Neuronal stem cell (in vitro differentiated cells): Measurements from ENCODE around the gene C21orf58.

ENCODE experiments used
- DNase-seq: peaks from one replicate; pipeline ENCODE4 v3.0.0-alpha.2; 2013; ENCODE audit warnings: low spot score
- H2AFZ ChIP-seq: one replicate; pipeline ENCODE4 v1.6.1; 2013; ENCODE audit warnings: mild to moderate bottlenecking, low read length, inconsistent platforms
- H2AK5ac ChIP-seq: 2 replicates; pipeline ENCODE4 v1.6.1; 2013; ENCODE audit warnings: low read depth, mild to moderate bottlenecking, inconsistent platforms, low read length, moderate library complexity, mixed read lengths
- H2BK120ac ChIP-seq: 2 replicates; pipeline ENCODE4 v1.6.1; 2013; ENCODE audit warnings: low read depth, mild to moderate bottlenecking, inconsistent platforms, low read length, moderate library complexity, mixed read lengths
- H2BK12ac ChIP-seq: one replicate; pipeline ENCODE4 v1.6.1; 2013; ENCODE audit warnings: low read length, inconsistent platforms
- H2BK15ac ChIP-seq: 2 replicates; pipeline ENCODE4 v1.6.1; 2013; ENCODE audit warnings: mild to moderate bottlenecking, low read length, inconsistent platforms, mixed read lengths
- H2BK5ac ChIP-seq: one replicate; pipeline ENCODE4 v1.6.1; 2013; ENCODE audit warnings: inconsistent platforms, mild to moderate bottlenecking, low read length, moderate library complexity
- H3K14ac ChIP-seq: one replicate; pipeline ENCODE4 v1.6.1; 2013; ENCODE audit warnings: low read length, inconsistent platforms
- H3K18ac ChIP-seq: 2 replicates; pipeline ENCODE4 v1.6.1; 2013; ENCODE audit warnings: low read length, inconsistent platforms
- H3K23ac ChIP-seq: 2 replicates; pipeline ENCODE4 v1.6.1; 2013; ENCODE audit warnings: low read depth, mild to moderate bottlenecking, mixed read lengths, low read length, inconsistent platforms; ENCODE audit not compliant: poor library complexity
- H3K27ac ChIP-seq: replicated peaks from 3 replicates; pipeline ENCODE4 v1.5.1; 2013; ENCODE audit warnings: low read length, inconsistent platforms
- H3K27me3 ChIP-seq, 3 experiments: 2 replicates each; pipeline ENCODE4 v1.6.1; 2013; ENCODE audit warnings: low read length in 3 of 3, mild to moderate bottlenecking in 2 of 3, inconsistent platforms in 1 of 3, low read depth in 1 of 3, mixed read lengths in 1 of 3, moderate library complexity in 1 of 3; ENCODE audit not compliant: control insufficient read depth in 3 of 3, insufficient read depth in 3 of 3
- H3K36me3 ChIP-seq, 2 donors: replicated peaks in 1 of 2; 2 replicates each; pipeline ENCODE4 v1.6.1; 2013; ENCODE audit warnings: low read length in 2 of 2; ENCODE audit not compliant: control insufficient read depth in 2 of 2, insufficient read depth in 2 of 2
- H3K4ac ChIP-seq: 2 replicates; pipeline ENCODE4 v1.6.1; 2013; ENCODE audit warnings: inconsistent platforms, mild to moderate bottlenecking, low read length, moderate library complexity
- H3K4me1 ChIP-seq, 2 donors: 1 replicate in 1 of 2; 2 replicates in 1 of 2; pipeline ENCODE4 v1.6.1; 2013; ENCODE audit warnings: low read length in 2 of 2, low read depth in 1 of 2; ENCODE audit not compliant: control insufficient read depth in 2 of 2, insufficient read depth in 1 of 2
- H3K4me2 ChIP-seq: one replicate; pipeline ENCODE4 v1.6.1; 2013; ENCODE audit warnings: mild to moderate bottlenecking, low read length, inconsistent platforms; ENCODE audit not compliant: insufficient read depth, poor library complexity, severe bottlenecking
- H3K4me3 ChIP-seq, 2 donors: 2 replicates each; pipeline ENCODE4 v1.5.1; 2013; ENCODE audit warnings: low read length in 2 of 2, mild to moderate bottlenecking in 2 of 2, inconsistent platforms in 1 of 2, moderate library complexity in 1 of 2
- H3K79me1 ChIP-seq: one replicate; pipeline ENCODE4 v1.6.1; 2013; ENCODE audit warnings: low read depth, mild to moderate bottlenecking, inconsistent platforms, low read length, moderate library complexity
- H3K9ac ChIP-seq: one replicate; pipeline ENCODE4 v1.6.1; 2013; ENCODE audit warnings: mild to moderate bottlenecking, low read depth, low read length, inconsistent platforms; ENCODE audit not compliant: poor library complexity
- H3K9me3 ChIP-seq, 2 donors: replicated peaks in 1 of 2; 2 replicates each; pipeline versions ENCODE3 to v1.6.1; 2013; ENCODE audit warnings: low read length in 2 of 2, mild to moderate bottlenecking in 2 of 2, inconsistent platforms in 1 of 2, low read depth in 1 of 2, mixed read lengths in 1 of 2, moderate library complexity in 1 of 2; ENCODE audit not compliant: control insufficient read depth in 2 of 2, insufficient read depth in 1 of 2
- H4K8ac ChIP-seq: one replicate; pipeline ENCODE4 v1.6.1; 2013; ENCODE audit warnings: low read depth, mild to moderate bottlenecking, inconsistent platforms, low read length, moderate library complexity
- H4K91ac ChIP-seq: one replicate; pipeline ENCODE4 v1.6.1; 2013; ENCODE audit warnings: low read length, low read depth, mild to moderate bottlenecking, inconsistent platforms; ENCODE audit not compliant: poor library complexity
- WGBS, 2 donors: extraction: QIAGEN DNeasy Blood & Tissue Kit; methylation state at CpG; one replicate each; pipeline ENCODE4 v1.1.7; 2013; ENCODE audit warnings: missing lambda C conversion rate in 2 of 2, mixed read lengths in 1 of 2; ENCODE audit not compliant: insufficient read length in 2 of 2, insufficient replicate concordance in 1 of 2; ENCODE audit errors: extremely low coverage in 2 of 2; 5-methylcytosine and 5-hydroxymethylcytosine counted together

Gene C21orf58

DNA sequence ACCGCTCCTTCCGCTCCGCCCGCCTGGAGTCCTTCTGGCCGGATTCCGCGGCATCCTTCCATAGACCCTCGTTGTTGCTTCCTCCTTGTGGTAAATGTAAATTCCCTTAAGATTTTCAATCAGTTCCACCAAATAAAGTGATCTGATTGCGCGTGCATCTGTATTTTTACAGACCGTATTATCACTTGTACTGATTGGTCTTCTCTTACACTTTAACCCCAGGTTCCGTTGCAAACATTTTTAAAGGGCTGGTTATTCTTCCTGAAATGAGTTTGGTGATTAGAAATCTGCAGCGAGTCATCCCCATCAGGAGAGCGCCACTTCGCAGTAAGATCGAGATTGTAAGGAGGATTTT, 37.0 kb downstream of the C21orf58 start:
- peaks cover 6 to 19% of the 10 kb centered on the region in 2 donors for H3K9me3 ChIP-seq
- peak overlapping the region; percentile 87 to 91 for H3K4me3 ChIP-seq
- H3K23ac ChIP-seq = peak overlapping the region; percentile 99
- H2BK15ac ChIP-seq = no peak overlapping the region
- DNase-seq = no peak
- H3K4me2 ChIP-seq = peak overlapping the region; percentile 46
- no peak overlapping the region for H2BK12ac ChIP-seq
- H2BK120ac ChIP-seq = no peak overlapping the region
- no peak overlapping the region for H3K14ac ChIP-seq
- H3K18ac ChIP-seq = no peak overlapping the region
- no peak overlapping the region for H4K91ac ChIP-seq
- peak overlapping the region; percentile 93 for H2AFZ ChIP-seq
- no peak overlapping the region for H3K9ac ChIP-seq
- peaks cover 20 to 52% of the 10 kb centered on the region in 2 donors for H3K36me3 ChIP-seq
- WGBS, 2 donors = no CpG with 5 or more reads among the region's 16 CpGs
- peaks cover 3 to 5% of the 10 kb centered on the region in 2 donors for H3K4me1 ChIP-seq
- H3K4ac ChIP-seq = no peak overlapping the region
- no peak overlapping the region for H4K8ac ChIP-seq
- peak overlapping the region; percentile 96 for H3K27ac ChIP-seq
- peaks cover 6% of the 10 kb centered on the region for H3K79me1 ChIP-seq
- no peak overlapping the region for H2BK5ac ChIP-seq
- no peak overlapping the region for H2AK5ac ChIP-seq
- peaks cover 0 to 2% (median 0%) of the 10 kb centered on the region in 3 experiments for H3K27me3 ChIP-seq

DNA sequence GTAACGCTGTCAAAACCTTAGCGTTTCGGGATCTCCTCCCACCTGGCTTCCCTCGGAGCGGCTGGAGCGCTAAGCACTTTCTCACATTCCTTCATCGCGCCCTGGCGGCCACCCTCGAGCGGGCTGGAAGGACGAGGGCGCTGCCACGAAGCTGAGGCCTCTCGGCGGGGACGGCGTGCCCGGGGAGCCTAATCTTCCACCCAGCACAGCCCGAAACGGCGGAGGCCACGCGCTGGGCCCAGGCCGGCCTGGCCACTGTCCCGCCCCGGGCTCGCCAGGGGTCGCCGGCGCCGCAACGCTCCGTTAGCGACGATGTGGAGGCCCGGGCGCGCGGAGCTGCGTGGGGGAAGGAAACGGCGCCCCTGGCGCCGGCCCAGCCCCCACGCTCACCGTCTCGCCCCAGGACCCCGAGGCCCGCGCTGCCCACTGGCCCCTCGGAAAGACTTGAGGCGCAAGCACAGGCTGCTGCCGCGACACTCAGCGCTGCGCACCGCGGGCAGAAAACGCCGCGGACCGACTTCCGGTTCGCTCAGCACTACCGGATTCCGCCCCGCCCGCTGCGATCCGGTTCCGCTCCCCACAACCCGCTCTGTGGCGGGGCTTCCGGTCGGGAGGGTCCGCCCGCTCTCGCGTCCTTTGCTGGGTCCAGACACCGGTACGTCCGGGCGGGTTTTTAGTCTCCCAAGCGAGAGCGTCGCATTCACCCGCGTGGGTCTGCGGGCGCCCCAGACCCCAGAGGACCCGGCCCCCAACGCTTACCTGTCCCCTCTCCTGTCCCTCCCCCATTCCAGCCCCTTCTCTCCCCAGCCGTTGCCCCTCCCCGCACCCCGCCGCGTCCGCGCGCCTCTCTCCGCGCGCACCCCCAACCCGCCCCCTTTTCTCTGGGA, 37.7 kb downstream of the C21orf58 start, which contains the start of gene YBEY:
Gene YBEY, plus strand, starts transcription at position 582 of the 887 bp plus-strand sequence. CDS start 572 bp downstream, outside the sequence.
- peak within 1 kb of the TSS; percentile 75 for H2AK5ac ChIP-seq
- H3K4me1 ChIP-seq = peaks cover 3 to 5% of the 10 kb centered on the region in 2 donors
- peak within 1 kb of the TSS; percentile 96 for H3K27ac ChIP-seq
- peak within 1 kb of the TSS; percentile 97 for H3K18ac ChIP-seq
- peaks cover 6% of the 10 kb centered on the region for H3K79me1 ChIP-seq
- peaks cover 0 to 2% (median 0%) of the 10 kb centered on the region in 3 experiments for H3K27me3 ChIP-seq
- peak within 1 kb of the TSS; percentile 93 for H2AFZ ChIP-seq
- peak within 1 kb of the TSS; percentile 84 for H3K4ac ChIP-seq
- peak within 1 kb of the TSS; percentile 87 to 91 for H3K4me3 ChIP-seq
- peak within 1 kb of the TSS; percentile 90 for H2BK5ac ChIP-seq
- H3K9me3 ChIP-seq = peaks cover 6 to 15% of the 10 kb centered on the region in 2 donors
- H2BK12ac ChIP-seq = no peak within 1 kb of the TSS
- H4K91ac ChIP-seq = no peak within 1 kb of the TSS
- H3K14ac ChIP-seq = peak within 1 kb of the TSS; percentile 94
- peak within 1 kb of the TSS; percentile 92 for H4K8ac ChIP-seq
- DNase-seq = peak; percentile 87
- peak within 1 kb of the TSS; percentile 49 for H3K4me2 ChIP-seq
- H3K23ac ChIP-seq = peak within 1 kb of the TSS; percentile 99
- no peak within 1 kb of the TSS for H2BK120ac ChIP-seq
- H3K36me3 ChIP-seq = peaks cover 17 to 52% of the 10 kb centered on the region in 2 donors
- H2BK15ac ChIP-seq = no peak within 1 kb of the TSS
- H3K9ac ChIP-seq = peak within 1 kb of the TSS; percentile 100
- no CpG with 5 or more reads among the region's 105 CpGs for WGBS, 2 donors

DNA sequence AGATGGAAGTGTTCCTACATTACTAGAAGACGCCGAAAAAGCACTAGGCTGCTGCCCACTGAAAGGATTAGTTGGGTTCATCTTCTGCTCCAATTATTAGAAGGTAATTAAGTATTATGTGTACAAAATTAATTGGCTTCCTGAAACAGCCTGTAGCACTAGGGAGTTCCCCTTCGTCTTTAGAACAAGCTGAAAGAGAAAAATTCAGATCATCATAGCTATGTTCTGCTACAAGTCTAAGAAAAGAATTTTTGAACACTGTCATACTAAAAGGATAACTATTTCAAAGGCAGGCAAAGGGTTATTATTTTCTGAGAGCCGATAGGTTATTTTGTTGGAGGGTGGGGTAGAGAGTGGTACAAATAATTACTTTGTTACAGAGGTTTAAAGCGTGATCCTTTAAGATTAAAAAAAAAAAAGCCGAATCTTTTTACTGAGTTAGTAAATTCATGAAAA, 38.4 kb downstream of the C21orf58 start, which contains the start of gene MCM3AP:
Gene MCM3AP, minus strand, starts transcription at position 406 of the 456 bp plus-strand sequence. Its CDS starts 325 bp downstream, at position 81.
- Histone ChIP-seq H3K36me3 (peaks cover 20 to 59% of the 10 kb centered on the region in 2 donors), H3K27me3 (peaks cover 0 to 2% (median 0%) of the 10 kb centered on the region in 3 experiments), H3K4me3 (peak within 1 kb of the TSS; percentile 87 to 91), H2AK5ac (peak within 1 kb of the TSS; percentile 75), H2BK15ac (no peak within 1 kb of the TSS), H3K14ac (peak within 1 kb of the TSS; percentile 94), H2BK120ac (no peak within 1 kb of the TSS), H4K91ac (no peak within 1 kb of the TSS), H3K4me1 (peaks cover 3 to 5% of the 10 kb centered on the region in 2 donors), H2BK12ac (no peak within 1 kb of the TSS), H3K27ac (peak within 1 kb of the TSS; percentile 96), H3K79me1 (peaks cover 6% of the 10 kb centered on the region), H4K8ac (peak within 1 kb of the TSS; percentile 92), H2AFZ (peak within 1 kb of the TSS; percentile 93), H3K9ac (peak within 1 kb of the TSS; percentile 100), H3K9me3 (peaks cover 6 to 15% of the 10 kb centered on the region in 2 donors), H3K18ac (peak within 1 kb of the TSS; percentile 97), H2BK5ac (peak within 1 kb of the TSS; percentile 90), H3K4ac (peak within 1 kb of the TSS; percentile 84), H3K4me2 (peak within 1 kb of the TSS; percentile 49), H3K23ac (peak within 1 kb of the TSS; percentile 99)
- DNase-seq = no peak
- WGBS, 2 donors = no CpG with 5 or more reads among the region's 6 CpGs

DNA sequence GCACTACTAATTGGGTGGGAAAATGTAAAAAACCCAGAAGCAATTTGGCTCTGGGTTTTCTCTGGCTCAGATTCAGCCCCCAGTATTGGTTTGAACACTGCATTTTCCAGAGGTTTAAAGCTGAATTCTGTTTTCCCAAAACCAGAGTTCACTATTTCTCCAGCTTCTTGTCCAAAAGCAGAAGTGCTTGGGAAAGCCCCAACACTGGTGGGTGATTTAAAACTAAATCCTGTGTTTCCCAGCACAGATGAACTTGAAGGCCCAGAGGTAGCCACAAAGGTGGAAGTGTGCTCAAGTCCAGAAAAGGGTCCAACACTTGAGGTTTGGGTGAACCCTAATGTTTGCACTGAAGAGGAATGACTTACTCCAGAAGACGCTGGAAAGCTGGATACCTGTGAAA, 38.9 kb downstream of the C21orf58 start:
- Histone ChIP-seq H3K4ac (no peak overlapping the region), H3K27ac (no peak overlapping the region)
- whole genome bisulfite sequencing, 2 donors = no CpG with 5 or more reads among the region's 1 CpG

More for the DNA sequence above, 38.9 kb downstream of the C21orf58 start:
- Histone ChIP-seq H4K8ac (no peak overlapping the region), H2BK12ac (no peak overlapping the region), H3K9ac (no peak overlapping the region), H2BK120ac (no peak overlapping the region), H3K14ac (no peak overlapping the region), H3K79me1 (peaks cover 6% of the 10 kb centered on the region), H2BK15ac (no peak overlapping the region), H3K4me1 (peaks cover 3 to 5% of the 10 kb centered on the region in 2 donors), H2BK5ac (no peak overlapping the region), H3K4me3 (peak overlapping the region in 1 of 2 donors; percentile 87), H2AFZ (no peak overlapping the region), H3K9me3 (peaks cover 6 to 15% of the 10 kb centered on the region in 2 donors), H2AK5ac (no peak overlapping the region), H3K23ac (no peak overlapping the region), H3K27me3 (peaks cover 0 to 2% (median 0%) of the 10 kb centered on the region in 3 experiments), H3K36me3 (peaks cover 22 to 64% of the 10 kb centered on the region in 2 donors), H3K4me2 (no peak overlapping the region), H4K91ac (no peak overlapping the region), H3K18ac (no peak overlapping the region)
- DNase-seq = no peak
